Activated naive CD8-positive, alpha-beta T cell treated with anti-CD3 and anti-CD28 coated beads, Interleukin-2, amount 10 ng/mL, durations not matched to agents 7 days and 5 days (primary cell): ENCODE measurements around the gene TBC1D17. TPM values are rescaled to one million over a fixed set of nuclear protein-coding genes. Genes with fewer than 3 reads are reported as not detected.

Source experiments
- ATAC-seq: fragments of 150-1000 bp; cut with Tn5 transposase; one replicate; pipeline ENCODE4 v1.10.0; 2021; ENCODE audit warnings: low read depth, moderate library complexity
- POLR2A ChIA-PET: fragments of 350-600 bp; sonication (Branson Sonifier 250); formaldehyde crosslinking; loops from one replicate; lab custom pipeline; 2021; ENCODE audit warnings: antibody characterized with exemption; lab: Charles Lee
- DNase-seq: peaks from one replicate; pipeline ENCODE4 v3.0.0; 2021
- H3K27ac Mint-ChIP-seq: one replicate; pipeline ENCODE4 v1.8.0; 2022; ENCODE audit warnings: mild to moderate bottlenecking, mixed read lengths
- H3K27me3 Mint-ChIP-seq: one replicate; pipeline ENCODE4 v1.8.0; 2022; ENCODE audit warnings: mild to moderate bottlenecking, moderate library complexity, mixed read lengths
- H3K36me3 Mint-ChIP-seq: one replicate; pipeline ENCODE4 v1.8.0; 2021; ENCODE audit warnings: mild to moderate bottlenecking, mixed read lengths
- H3K4me1 Mint-ChIP-seq: one replicate; pipeline ENCODE4 v1.8.0; 2021; ENCODE audit warnings: mixed read lengths
- H3K4me3 Mint-ChIP-seq: one replicate; pipeline ENCODE4 v1.8.0; 2022; ENCODE audit warnings: mild to moderate bottlenecking, moderate library complexity, mixed read lengths
- H3K9me3 Mint-ChIP-seq: one replicate; pipeline ENCODE4 v1.8.0; 2021; ENCODE audit warnings: mixed read lengths
- total RNA-seq, 2 experiments: library from RNA; stranded (reverse); gene quantifications; one replicate each; pipeline ENCODE4 v1.2.3, GENCODE V29; 2021

TBC1D17 gene
- total RNA-seq, 2 experiments from 2014 or later, result 51.3 to 53.4 TPM

- H3K27me3 Mint-ChIP-seq, result no peaks in the 10 kb centered on the region
- no peaks in the 10 kb centered on the region for H3K9me3 Mint-ChIP-seq
- DNase-seq (peak; percentile 85), ATAC-seq (peak; percentile 25)
- H3K36me3 Mint-ChIP-seq, result peaks cover 6% of the 10 kb centered on the region
- peaks cover 31% of the 10 kb centered on the region for H3K4me1 Mint-ChIP-seq
- POLR2A ChIA-PET, result interaction anchor here (0.7 to 2.0 kb wide), 11 partner anchors 8 to 279 kb away, joined by 3 to 17 read pairs (median 6); partner anchors contain the start of genes AKT1S1, ATF5, FUZ and IL4I1
- H3K4me3 Mint-ChIP-seq, result no peak overlapping the region
- H3K27ac Mint-ChIP-seq, result no peak overlapping the region
These were observed 8.5 kb upstream of the TBC1D17 start for GRCh38 chr19:49869009-49869483.

- POLR2A ChIA-PET, result interaction anchor here (0.7 to 2.0 kb wide), 11 partner anchors 8 to 280 kb away, joined by 3 to 17 read pairs (median 6); partner anchors contain the start of genes AKT1S1, ATF5, FUZ and IL4I1
- Mint-ChIP-seq H3K9me3 (no peaks in the 10 kb centered on the region), H3K27ac (peak overlapping the region; percentile 94), H3K4me3 (no peak overlapping the region), H3K27me3 (no peaks in the 10 kb centered on the region), H3K36me3 (peaks cover 4% of the 10 kb centered on the region), H3K4me1 (peaks cover 32% of the 10 kb centered on the region)
- ATAC-seq, result peak; percentile 85
- peak; percentile 90 for DNase-seq
These were observed 7.8 kb upstream of the TBC1D17 start for GRCh38 chr19:49869484-49870308.

GRCh38 chr19:49870309-49870901 is 7.1 kb upstream of the TBC1D17 start:
- DNase-seq, result no peak
- peak overlapping the region; percentile 94 for H3K27ac Mint-ChIP-seq
- ATAC-seq, result no peak

GRCh38 chr19:49871349-49871985 is 6.0 kb upstream of the TBC1D17 start:
- Mint-ChIP-seq H3K9me3 (no peaks in the 10 kb centered on the region), H3K27ac (peak overlapping the region; percentile 42), H3K27me3 (no peaks in the 10 kb centered on the region), H3K4me1 (peaks cover 27% of the 10 kb centered on the region), H3K36me3 (no peaks in the 10 kb centered on the region), H3K4me3 (no peak overlapping the region)
- POLR2A ChIA-PET, result no interaction called here
- ATAC-seq (no peak), DNase-seq (no peak)

More at GRCh38 chr19:49870309-49870901, 7.1 kb upstream of the TBC1D17 start:
- POLR2A ChIA-PET, result interaction anchor here (1.2 to 2.0 kb wide), 4 partner anchors 7 to 59 kb away, joined by 4 to 17 read pairs (median 10); partner anchors contain the start of genes AKT1S1, ATF5, FUZ and NUP62
- peaks cover 3% of the 10 kb centered on the region for H3K36me3 Mint-ChIP-seq
- no peak overlapping the region for H3K4me3 Mint-ChIP-seq
- peaks cover 33% of the 10 kb centered on the region for H3K4me1 Mint-ChIP-seq
- H3K9me3 Mint-ChIP-seq, result no peaks in the 10 kb centered on the region
- H3K27me3 Mint-ChIP-seq, result no peaks in the 10 kb centered on the region

- ATAC-seq (no peak), DNase-seq (no peak)
- POLR2A ChIA-PET, result no interaction called here
- peak overlapping the region; percentile 42 for H3K27ac Mint-ChIP-seq
- no peak overlapping the region for H3K4me3 Mint-ChIP-seq
- H3K27me3 Mint-ChIP-seq, result no peaks in the 10 kb centered on the region
- H3K9me3 Mint-ChIP-seq, result no peaks in the 10 kb centered on the region
- peaks cover 27% of the 10 kb centered on the region for H3K4me1 Mint-ChIP-seq
- no peaks in the 10 kb centered on the region for H3K36me3 Mint-ChIP-seq
These were observed 5.0 kb upstream of the TBC1D17 start for GRCh38 chr19:49872245-49873128.

GRCh38 chr19:49873129-49873521 is 4.4 kb upstream of the TBC1D17 start:
- Mint-ChIP-seq H3K9me3 (no peaks in the 10 kb centered on the region), H3K4me1 (peaks cover 27% of the 10 kb centered on the region), H3K27ac (peak overlapping the region; percentile 43), H3K36me3 (peaks cover 3% of the 10 kb centered on the region), H3K27me3 (no peaks in the 10 kb centered on the region), H3K4me3 (no peak overlapping the region)
- POLR2A ChIA-PET, result no interaction called here
- ATAC-seq (no peak), DNase-seq (no peak)

GRCh38 chr19:49873834-49874233 is 3.7 kb upstream of the TBC1D17 start:
- Mint-ChIP-seq H3K4me3 (no peak overlapping the region), H3K4me1 (peaks cover 32% of the 10 kb centered on the region), H3K27ac (no peak overlapping the region), H3K36me3 (peaks cover 4% of the 10 kb centered on the region), H3K27me3 (no peaks in the 10 kb centered on the region), H3K9me3 (no peaks in the 10 kb centered on the region)
- POLR2A ChIA-PET, result no interaction called here
- no peak for DNase-seq
- no peak for ATAC-seq

GRCh38 chr19:49874503-49875157 is 2.9 kb upstream of the TBC1D17 start:
- Mint-ChIP-seq H3K36me3 (peaks cover 7% of the 10 kb centered on the region), H3K9me3 (no peaks in the 10 kb centered on the region), H3K4me1 (peaks cover 37% of the 10 kb centered on the region), H3K27me3 (no peaks in the 10 kb centered on the region), H3K4me3 (no peak overlapping the region), H3K27ac (no peak overlapping the region)
- ATAC-seq (no peak), DNase-seq (no peak)
- POLR2A ChIA-PET, result interaction anchor here (0.6 to 2.9 kb wide), 4 partner anchors 11 to 309 kb away, joined by 3 to 20 read pairs (median 3); partner anchors contain the start of genes ATF5 and NUP62

GRCh38 chr19:49875177-49875576 is 2.3 kb upstream of the TBC1D17 start:
- Mint-ChIP-seq H3K36me3 (peaks cover 7% of the 10 kb centered on the region), H3K4me1 (peaks cover 36% of the 10 kb centered on the region), H3K9me3 (no peaks in the 10 kb centered on the region), H3K27ac (no peak overlapping the region), H3K4me3 (no peak overlapping the region), H3K27me3 (no peaks in the 10 kb centered on the region)
- POLR2A ChIA-PET, result interaction anchor here (0.6 to 3.1 kb wide), 6 partner anchors 8 to 310 kb away, joined by 3 to 25 read pairs (median 5); partner anchors contain the start of genes ATF5, FUZ, NUP62 and PNKP
- DNase-seq, result no peak
- no peak for ATAC-seq

GRCh38 chr19:49875857-49876421 is 1.6 kb upstream of the TBC1D17 start:
- Mint-ChIP-seq H3K27me3 (no peaks in the 10 kb centered on the region), H3K9me3 (no peaks in the 10 kb centered on the region), H3K4me1 (peaks cover 32% of the 10 kb centered on the region), H3K27ac (no peak overlapping the region), H3K36me3 (peaks cover 9% of the 10 kb centered on the region), H3K4me3 (no peak overlapping the region)
- ATAC-seq (no peak), DNase-seq (peak; percentile 75)
- POLR2A ChIA-PET, result interaction anchor here (0.6 to 3.1 kb wide), 6 partner anchors 9 to 63 kb away, joined by 4 to 25 read pairs (median 7); partner anchors contain the start of genes ATF5, FUZ, NUP62 and PNKP

- no peak overlapping the region for H3K4me3 Mint-ChIP-seq
- POLR2A ChIA-PET, result interaction anchor here (0.6 to 3.1 kb wide), 15 partner anchors 7 to 160 kb away, joined by 3 to 25 read pairs (median 5); partner anchors contain the start of genes ATF5, FUZ, IL4I1 and NUP62
- ATAC-seq (peak; percentile 59), DNase-seq (peak; percentile 98)
- no peaks in the 10 kb centered on the region for H3K27me3 Mint-ChIP-seq
- H3K36me3 Mint-ChIP-seq, result peaks cover 9% of the 10 kb centered on the region
- H3K4me1 Mint-ChIP-seq, result peaks cover 32% of the 10 kb centered on the region
- no peaks in the 10 kb centered on the region for H3K9me3 Mint-ChIP-seq
- no peak overlapping the region for H3K27ac Mint-ChIP-seq
These were observed 981 bp upstream of the TBC1D17 start for GRCh38 chr19:49876422-49877019.
